Stimulated activated naive CD8-positive, alpha-beta T cell treated with anti-CD3 and anti-CD28 coated beads, Interleukin-15, Interleukin-2, amounts not matched to agents 100 U/mL and 50 U/mL, for 24 hours (primary cell): ENCODE data around the gene TP53TG3B.
A peak's percentile ranks its signal among the peaks of the same experiment; 100 is the strongest.
"Not testable (repeated sequence)": the region's sequence is repeated elsewhere in the genome, so short reads cannot be mapped to it uniquely, and the experiment has no call there.

Source experiments
- ATAC-seq: fragments of 150-1000 bp; cut with Tn5 transposase; one replicate; pipeline ENCODE4 v1.10.0; 2021
- DNase-seq: peaks from one replicate; pipeline ENCODE4 v3.0.0; 2021

Gene TP53TG3B

DNA sequence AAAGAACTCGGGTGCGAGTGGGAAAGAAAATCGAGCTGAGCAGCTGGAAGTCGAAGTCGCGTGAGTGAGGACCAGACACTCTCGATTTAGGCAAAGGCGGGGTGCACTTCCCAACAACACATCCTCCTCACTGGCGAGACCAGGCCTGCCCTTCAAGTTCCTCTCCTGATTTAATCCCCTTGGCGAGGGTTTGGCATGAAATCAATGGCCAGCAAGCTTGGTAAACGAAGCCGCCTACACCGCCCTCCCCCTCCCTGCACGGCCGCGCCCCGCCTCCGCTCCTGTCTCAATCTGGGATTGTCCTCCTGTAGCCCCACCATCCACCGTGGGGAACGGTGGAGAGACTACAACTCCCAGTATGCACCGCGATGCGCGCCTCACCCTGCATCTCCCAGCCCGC, at the start of gene TP53TG3B:
TSS of gene TP53TG3B (plus strand) at position 301 of the 400 bp plus-strand sequence. CDS start at position 369, 68 bp downstream.
- ATAC-seq, DNase-seq: not testable (repeated sequence)

DNA sequence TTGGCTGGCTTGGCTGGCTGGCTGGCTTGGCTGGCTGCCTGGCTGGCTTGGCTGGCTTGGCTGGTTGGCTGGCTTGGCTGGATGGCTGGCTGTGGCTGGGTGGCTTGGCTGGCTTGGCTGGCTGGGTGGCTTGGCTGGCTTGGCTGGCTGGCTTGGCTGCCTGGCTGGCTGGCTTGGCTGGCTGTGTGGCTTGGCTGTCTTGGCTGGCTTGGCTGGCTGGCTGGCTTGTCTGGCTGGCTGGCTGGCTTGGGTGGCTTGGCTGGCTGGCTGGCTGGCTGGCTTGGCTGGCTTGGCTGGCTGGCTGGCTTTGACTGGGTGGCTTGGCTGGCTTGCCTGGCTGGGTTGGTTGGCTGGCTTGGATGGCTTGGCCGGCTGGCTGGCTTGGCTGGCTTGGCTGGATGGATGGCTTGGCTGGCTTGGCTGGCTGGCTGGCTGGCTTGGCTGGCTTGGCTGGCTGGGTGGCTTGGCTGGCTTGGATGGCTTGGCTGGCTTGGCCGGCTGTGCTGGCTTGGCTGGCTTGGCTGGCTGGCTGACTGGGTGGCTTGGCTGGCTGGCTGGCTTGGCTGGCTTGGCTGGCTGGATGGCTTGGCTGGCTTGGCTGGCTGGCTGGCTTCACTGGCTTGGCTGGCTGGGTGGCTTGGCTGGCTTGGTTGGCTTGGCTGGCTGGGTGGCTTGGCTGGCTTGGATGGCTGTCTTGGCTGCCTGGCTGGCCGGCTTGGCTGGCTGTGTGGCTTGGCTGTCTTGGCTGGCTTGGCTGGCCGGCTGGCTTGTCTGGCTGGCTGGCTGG, 24.2 kb upstream of the TP53TG3B start:
- DNase-seq, result peak; percentile 43
- not testable (repeated sequence) for ATAC-seq

GRCh38 chr16:33337627-33338542, 22.8 kb upstream of the TP53TG3B start:
- not testable (repeated sequence) for ATAC-seq
- peak; percentile 14 for DNase-seq

DNA sequence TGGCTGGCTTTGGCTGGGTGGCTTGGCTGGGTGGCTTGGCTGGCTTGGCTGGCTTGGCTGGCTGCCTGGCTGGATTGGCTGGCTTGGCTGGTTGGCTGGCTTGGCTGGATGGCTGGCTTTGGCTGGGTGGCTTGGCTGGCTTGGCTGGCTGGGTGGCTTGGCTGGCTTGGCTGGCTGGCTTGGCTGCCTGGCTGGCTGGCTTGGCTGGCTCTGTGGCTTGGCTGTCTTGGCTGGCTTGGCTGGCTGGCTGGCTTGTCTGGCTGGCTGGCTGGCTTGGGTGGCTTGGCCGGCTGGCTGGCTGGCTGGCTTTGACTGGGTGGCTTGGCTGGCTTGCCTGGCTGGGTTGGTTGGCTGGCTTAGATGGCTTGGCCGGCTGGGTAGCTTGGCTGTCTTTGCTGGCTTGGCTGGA, 22.1 kb upstream of the TP53TG3B start:
- DNase-seq, result peak; percentile 11

DNA sequence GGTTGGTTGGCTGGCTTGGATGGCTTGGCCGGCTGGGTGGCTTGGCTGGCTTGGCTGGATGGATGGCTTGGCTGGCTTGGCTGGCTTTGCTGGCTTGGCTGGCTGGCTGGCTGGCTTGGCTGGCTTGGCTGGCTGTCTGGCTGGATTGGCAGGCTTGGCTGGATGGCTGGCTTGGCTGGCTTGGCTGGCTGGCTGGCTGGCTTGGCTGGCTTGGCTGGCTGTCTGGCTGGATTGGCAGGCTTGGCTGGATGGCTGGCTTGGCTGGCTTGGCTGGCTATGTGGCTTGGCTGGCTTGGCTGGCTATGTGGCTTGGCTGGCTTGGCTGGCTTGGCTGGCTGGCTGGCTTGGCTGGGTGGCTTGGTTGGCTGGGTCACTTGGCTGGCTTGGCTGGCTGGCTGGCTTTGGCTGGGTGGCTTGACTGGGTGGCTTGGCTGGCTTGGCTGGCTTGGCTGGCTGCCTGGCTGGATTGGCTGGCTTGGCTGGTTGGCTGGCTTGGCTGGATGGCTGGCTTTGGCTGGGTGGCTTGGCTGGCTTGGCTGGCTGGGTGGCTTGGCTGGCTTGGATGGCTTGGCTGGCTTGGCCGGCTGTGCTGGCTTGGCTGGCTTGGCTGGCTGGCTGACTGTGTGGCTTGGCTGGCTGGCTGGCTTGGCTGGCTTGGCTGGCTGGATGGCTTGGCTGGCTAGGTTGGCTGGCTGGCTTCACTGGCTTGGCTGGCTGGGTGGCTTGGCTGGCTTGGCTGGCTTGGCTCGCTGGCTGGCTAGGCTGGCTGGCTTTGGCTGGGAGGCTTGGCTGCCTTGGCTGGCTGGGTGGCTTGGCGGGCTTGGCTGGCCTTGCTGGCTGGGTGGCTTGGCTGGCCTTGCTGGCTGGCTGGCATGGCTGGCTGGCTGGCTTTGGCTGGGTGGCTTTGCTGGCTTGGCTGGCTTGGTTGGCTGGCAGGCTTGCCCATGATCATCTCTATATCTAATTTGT, 21.3 kb upstream of the TP53TG3B start:
- ATAC-seq, result peak; percentile 72
- peak; percentile 38 for DNase-seq

More for the DNA sequence above, 22.1 kb upstream of the TP53TG3B start:
- ATAC-seq, result not testable (repeated sequence)
